ENCODE measurements around the gene LRRFIP2.
"Not testable (repeated sequence)": the region's sequence is repeated elsewhere in the genome, so short reads cannot be mapped to it uniquely, and the experiment has no call there.

Gene LRRFIP2

DNA sequence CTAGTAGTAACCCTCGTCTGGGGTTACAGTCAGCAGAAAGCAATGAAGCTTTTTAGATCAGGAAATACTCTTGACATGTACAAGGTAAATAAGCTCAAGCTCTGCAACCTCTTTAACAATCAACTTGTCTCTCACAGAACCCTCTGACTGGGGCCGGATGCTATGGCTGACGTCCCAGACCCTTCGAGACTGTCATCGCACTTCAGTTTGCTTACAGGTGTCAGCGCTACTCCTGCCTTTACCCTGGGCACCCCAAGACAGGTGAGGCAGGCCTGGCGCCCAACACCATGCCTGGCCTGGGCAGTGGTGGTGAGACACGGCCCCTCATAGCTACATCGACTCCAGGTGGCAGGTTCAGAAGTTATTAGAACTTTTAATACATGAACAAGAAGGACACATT lies 30.6 kb downstream of the LRRFIP2 start:
- DNase-seq (ENCODE audit: low spot score), result no peak

DNA sequence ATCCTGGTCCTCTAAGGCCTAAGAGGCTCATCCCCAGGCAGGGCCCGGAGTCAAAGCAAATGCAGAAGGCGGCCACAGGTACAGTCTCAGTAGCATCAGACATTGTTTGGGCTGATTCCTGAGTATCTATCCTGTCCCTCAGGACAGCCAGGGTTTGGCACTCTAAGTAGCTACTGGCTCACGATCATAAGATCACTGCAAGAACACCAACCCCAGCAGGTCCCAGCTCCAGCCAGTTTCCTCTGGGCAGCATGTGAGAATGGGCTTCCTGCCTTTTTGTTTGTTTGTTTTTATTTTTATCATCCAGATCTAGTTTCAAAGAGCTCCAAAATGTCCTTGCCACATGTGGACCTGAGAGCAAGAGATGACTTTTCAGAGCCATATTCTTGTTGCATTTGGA lies 32.7 kb downstream of the LRRFIP2 start:
- no peak for DNase-seq (ENCODE audit: low spot score)

DNA sequence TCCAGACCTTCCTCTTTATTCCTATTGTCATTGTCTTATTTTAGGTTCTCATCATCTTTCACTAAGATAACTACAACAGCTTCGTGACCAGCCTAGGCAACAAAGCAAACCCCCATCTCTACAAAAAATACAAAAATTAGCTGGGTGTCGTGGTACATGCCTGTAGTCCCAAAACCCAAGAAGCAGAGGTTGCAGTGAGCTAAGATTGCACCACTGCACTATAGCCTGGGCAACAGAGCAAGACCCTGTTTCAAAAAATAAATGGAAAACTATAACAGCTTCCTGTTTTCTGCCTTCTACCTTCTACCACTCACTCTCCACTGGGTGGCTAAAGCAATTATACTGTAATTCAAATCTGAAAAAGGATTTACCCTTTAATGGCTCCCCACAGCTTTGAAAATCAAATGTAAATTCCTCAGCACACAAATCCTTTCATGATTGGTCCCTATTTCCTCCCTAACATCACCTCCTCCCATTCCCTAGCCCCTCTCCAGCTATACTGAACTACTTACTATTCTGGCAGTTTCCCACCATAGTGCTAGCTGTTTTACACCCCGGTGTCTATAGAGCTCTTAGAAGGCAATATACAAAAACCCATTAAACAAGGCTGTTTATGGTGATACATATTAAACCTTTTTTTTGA lies 33.4 kb downstream of the LRRFIP2 start:
- DNase-seq (ENCODE audit: low spot score), result no peak

DNA sequence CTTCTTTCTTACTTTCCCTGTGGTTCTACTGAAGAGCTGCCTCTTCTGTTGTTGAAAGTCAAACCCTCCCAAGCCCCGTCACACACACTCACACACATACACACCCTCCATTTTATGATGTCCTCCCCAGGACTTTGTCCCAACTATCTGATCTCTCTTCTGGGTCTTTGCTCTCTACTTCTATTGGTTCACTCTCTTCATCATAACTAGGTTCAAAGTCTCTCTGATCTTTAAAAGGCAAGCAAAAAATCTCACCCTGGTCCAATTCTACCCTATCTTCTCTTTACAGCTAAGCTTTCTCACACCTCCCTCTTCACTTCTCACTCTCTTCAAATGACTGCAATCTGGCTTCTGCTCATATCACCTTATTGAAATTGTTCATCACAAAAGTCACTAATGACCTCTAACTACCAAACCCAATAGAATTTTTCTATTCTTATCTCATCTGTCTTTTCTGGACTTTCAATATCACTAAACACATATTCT lies 34.8 kb downstream of the LRRFIP2 start:
- DNase-seq (ENCODE audit: low spot score), result no peak

DNA sequence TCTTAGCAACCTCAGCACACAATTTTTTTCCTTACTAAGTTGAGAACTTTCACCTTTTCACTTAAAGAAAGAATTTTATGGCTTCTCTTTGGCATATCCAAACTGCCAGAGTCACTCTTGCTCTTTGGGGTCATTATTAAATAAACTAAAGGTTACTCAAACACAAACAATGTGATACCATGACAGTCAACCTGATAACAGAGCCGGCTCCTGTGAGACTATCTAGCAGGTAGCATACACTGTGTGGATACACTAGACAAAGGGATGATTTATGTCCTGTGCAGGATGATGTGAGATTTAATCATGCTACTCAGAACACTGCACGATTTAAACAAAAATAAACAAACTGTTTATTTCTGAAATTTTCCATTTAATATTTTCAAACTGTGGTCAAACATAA lies 35.6 kb downstream of the LRRFIP2 start:
- DNase-seq (ENCODE audit: low spot score), result peak; percentile 20

DNA sequence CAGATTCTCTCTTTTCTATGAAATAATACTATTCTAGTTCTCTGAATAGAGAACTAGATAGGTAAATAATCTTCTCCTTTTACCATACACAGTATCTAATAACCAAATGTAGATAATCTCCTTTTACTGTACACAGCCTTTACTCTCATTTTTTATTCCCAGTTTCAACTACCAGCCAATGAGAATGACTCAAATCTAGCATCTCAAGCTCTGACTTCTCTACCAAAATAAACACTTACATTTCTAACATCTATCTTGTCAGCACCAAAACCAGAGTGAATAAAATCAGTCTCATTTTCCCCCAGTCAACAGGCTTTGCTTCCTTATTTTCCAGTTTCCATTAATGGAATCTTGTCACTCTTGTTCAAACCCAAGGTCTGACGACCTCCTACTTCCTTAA lies 36.9 kb downstream of the LRRFIP2 start:
- DNase-seq (ENCODE audit: low spot score), result no peak

DNA sequence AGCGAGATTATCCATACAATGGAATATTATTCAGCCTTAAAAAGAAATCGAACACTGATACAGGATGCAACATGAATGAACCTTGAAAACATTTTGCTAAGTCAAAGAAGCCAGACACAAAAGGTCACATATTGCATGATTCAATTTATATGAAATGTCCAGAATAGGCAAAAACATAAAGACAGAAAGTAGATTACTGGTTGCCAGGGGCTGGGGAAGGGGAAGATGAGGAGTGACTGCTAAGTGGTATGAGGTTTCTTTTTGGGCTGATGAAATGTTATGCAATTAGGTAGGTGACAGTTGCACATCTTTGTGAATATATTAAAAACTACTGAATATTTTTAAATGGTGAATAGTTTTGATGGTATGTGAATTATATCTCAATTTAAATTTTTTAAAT lies 38.3 kb downstream of the LRRFIP2 start:
- DNase-seq (ENCODE audit: low spot score), result no peak

DNA sequence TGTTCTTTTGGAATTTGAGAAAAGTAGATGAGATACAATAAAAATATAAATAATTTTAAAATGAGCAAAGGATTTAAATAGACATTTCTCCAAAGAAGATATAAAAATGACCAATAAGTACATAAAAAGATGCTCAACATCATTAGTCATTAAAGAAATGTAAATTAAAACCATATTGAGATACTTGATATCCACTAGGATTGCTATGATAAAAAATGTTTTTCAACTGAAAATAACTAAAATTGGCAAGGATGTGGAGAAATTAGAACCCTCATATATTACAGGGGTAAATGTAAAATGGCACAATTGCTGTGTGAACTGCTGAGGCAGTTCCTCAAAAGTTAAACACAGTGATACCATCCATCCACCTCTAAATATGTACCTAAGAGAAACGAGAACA lies 38.8 kb downstream of the LRRFIP2 start:
- DNase-seq (ENCODE audit: low spot score), result no peak

- DNase-seq (ENCODE audit: low spot score), result no peak
Measured at GRCh38 chr3:37132334-37132733, 42.0 kb downstream of the LRRFIP2 start.

DNA sequence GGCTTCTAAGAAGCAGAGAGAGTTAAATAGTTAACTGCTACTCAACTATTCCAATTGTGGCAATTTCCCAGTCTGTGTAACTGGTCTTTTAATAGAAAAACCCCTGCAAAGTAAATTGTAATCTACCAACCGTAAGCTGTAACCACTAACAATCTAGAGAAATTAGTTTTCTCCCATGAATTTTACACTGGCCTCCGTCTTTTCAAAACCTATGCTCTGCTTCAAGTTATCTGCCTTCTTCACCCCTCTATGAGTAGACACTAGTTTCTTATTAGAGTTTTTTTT lies 42.6 kb downstream of the LRRFIP2 start:
- no peak for DNase-seq (ENCODE audit: low spot score)

- DNase-seq (ENCODE audit: low spot score), result no peak
Measured at GRCh38 chr3:37130984-37131859, 43.2 kb downstream of the LRRFIP2 start.

GRCh38 chr3:37130448-37130847 lies 43.9 kb downstream of the LRRFIP2 start:
- no peak for DNase-seq (ENCODE audit: low spot score)

DNA sequence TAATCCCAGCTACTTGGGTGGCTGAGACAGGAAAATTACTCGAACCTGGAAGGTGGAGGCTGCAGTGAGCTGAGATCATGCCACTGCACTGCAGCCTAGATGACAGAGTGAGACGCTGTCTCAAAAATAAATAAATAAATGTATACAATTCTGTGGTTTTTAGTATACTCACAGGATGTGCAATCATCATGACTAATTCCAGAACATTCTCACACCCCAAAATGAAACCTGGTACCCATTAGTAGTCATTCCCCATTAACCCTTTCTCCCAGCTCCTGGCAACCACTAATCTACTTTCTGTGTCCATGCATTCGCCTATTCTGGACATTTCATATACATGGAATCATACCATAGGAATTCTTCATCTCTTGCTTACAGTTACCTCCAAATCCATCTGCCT lies 44.5 kb downstream of the LRRFIP2 start:
- DNase-seq (ENCODE audit: low spot score), result peak; percentile 11

GRCh38 chr3:37127340-37127739 lies 47.0 kb downstream of the LRRFIP2 start:
- no peak for DNase-seq (ENCODE audit: low spot score)

- no peak for DNase-seq (ENCODE audit: low spot score)
Measured at GRCh38 chr3:37126856-37127255, 47.5 kb downstream of the LRRFIP2 start.

GRCh38 chr3:37125195-37126073 lies 48.9 kb downstream of the LRRFIP2 start:
- DNase-seq (ENCODE audit: low spot score), result no peak

- no peak for DNase-seq (ENCODE audit: low spot score)
Measured at GRCh38 chr3:37124435-37124834, 49.9 kb downstream of the LRRFIP2 start.

GRCh38 chr3:37123292-37123691 lies 51.1 kb downstream of the LRRFIP2 start:
- no peak for DNase-seq (ENCODE audit: low spot score)

GRCh38 chr3:37122069-37122468 lies 52.3 kb downstream of the LRRFIP2 start:
- DNase-seq (ENCODE audit: low spot score), result not testable (repeated sequence)

- no peak for DNase-seq (ENCODE audit: low spot score)
Measured at GRCh38 chr3:37118163-37118562, 56.2 kb downstream of the LRRFIP2 start.

GRCh38 chr3:37117548-37117947 lies 56.8 kb downstream of the LRRFIP2 start:
- DNase-seq (ENCODE audit: low spot score), result no peak

DNA sequence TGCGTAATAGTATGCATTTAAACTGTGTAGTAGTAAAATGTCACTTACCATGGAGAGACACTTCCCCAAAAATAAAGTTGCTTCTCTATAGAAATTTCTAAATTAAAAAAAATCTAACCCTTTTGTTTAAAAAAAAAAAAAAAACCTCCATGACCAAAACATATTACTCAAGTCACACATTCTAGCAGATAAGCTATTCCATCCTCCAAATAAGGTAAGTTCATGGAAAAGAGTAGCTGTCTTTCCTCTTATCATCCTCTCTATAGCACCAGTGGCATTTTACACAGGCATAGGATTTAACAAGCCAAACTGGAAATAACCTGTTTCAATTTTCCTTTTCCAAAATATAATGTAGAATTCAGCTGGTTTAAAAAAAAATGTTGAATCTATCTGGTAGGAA lies 57.4 kb downstream of the LRRFIP2 start:
- no peak for DNase-seq (ENCODE audit: low spot score)

GRCh38 chr3:37115446-37115845 lies 58.9 kb downstream of the LRRFIP2 start:
- peak; percentile 46 for DNase-seq (ENCODE audit: low spot score)
